T-helper 2 cell treated with Interferon-gamma antibody and Interleukin-4, amounts not matched to agents 5 μg/mL and 100 μg/mL, for 36 hours (primary cell): ENCODE measurements around the gene DCAF8L2.
"Not testable (repeated sequence)": the region's sequence is repeated elsewhere in the genome, so short reads cannot be mapped to it uniquely, and the experiment has no call there.

ENCODE experiments used
- DNase-seq: peaks from one replicate; pipeline ENCODE4 v3.0.0; 2021; ENCODE audit warnings: low spot score
- H3K27ac Mint-ChIP-seq: one replicate; pipeline ENCODE4 v1.8.0; 2021; ENCODE audit warnings: mild to moderate bottlenecking, mixed read lengths
- H3K27me3 Mint-ChIP-seq: one replicate; pipeline ENCODE4 v1.8.0; 2021; ENCODE audit warnings: low read depth, mixed read lengths
- H3K36me3 Mint-ChIP-seq: one replicate; pipeline ENCODE4 v1.8.0; 2021; ENCODE audit warnings: low read depth, mixed read lengths
- H3K4me1 Mint-ChIP-seq: one replicate; pipeline ENCODE4 v1.8.0; 2021; ENCODE audit warnings: low read depth, mixed read lengths
- H3K4me3 Mint-ChIP-seq: one replicate; pipeline ENCODE4 v1.8.0; 2022; ENCODE audit warnings: mild to moderate bottlenecking, moderate library complexity, mixed read lengths
- H3K9me3 Mint-ChIP-seq: one replicate; pipeline ENCODE4 v1.8.0; 2021; ENCODE audit warnings: mixed read lengths

The DCAF8L2 gene

GRCh38 chrX:27590044-27590443 is at the start of gene DCAF8L2:
Gene DCAF8L2, plus strand, starts transcription at chrX:27590344. Its CDS starts 156,552 bp downstream, at chrX:27746896.
- Mint-ChIP-seq H3K4me1 (no peaks in the 10 kb centered on the region), H3K9me3 (peaks cover 6% of the 10 kb centered on the region), H3K4me3 (no peak within 1 kb of the TSS), H3K36me3 (no peaks in the 10 kb centered on the region), H3K27ac (no peak within 1 kb of the TSS), H3K27me3 (no peaks in the 10 kb centered on the region)
- no peak for DNase-seq

DNA sequence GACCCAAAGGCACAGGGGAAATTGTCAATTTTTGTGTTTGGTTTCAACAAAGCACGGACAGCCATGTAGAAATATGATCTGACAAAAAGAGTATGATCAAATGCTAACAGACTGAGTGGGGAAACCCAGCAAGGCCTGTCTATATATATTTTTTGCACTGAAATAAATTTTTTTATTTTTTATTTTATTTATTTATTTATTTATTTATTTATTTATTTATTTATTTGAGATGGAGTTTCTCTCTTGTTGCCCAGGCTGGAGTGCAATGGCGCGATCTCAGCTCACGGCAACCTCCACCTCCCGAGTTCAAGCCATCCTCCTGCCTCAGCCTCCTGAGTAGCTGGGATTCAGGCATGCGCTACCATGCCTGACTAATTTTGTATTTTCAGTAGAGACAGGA is 49.0 kb upstream of the DCAF8L2 start:
- not testable (repeated sequence) for H3K4me3 Mint-ChIP-seq, H3K9me3 Mint-ChIP-seq, H3K27ac Mint-ChIP-seq, H3K27me3 Mint-ChIP-seq, H3K36me3 Mint-ChIP-seq, H3K4me1 Mint-ChIP-seq, DNase-seq

GRCh38 chrX:27548624-27549023 is 41.5 kb upstream of the DCAF8L2 start:
- Mint-ChIP-seq H3K9me3 (no peaks in the 10 kb centered on the region), H3K27me3 (no peaks in the 10 kb centered on the region), H3K4me3 (no peak overlapping the region), H3K36me3 (no peaks in the 10 kb centered on the region), H3K27ac (no peak overlapping the region), H3K4me1 (no peaks in the 10 kb centered on the region)
- DNase-seq = no peak

GRCh38 chrX:27549688-27550087 is 40.5 kb upstream of the DCAF8L2 start:
- Mint-ChIP-seq H3K4me3 (no peak overlapping the region), H3K9me3 (no peaks in the 10 kb centered on the region), H3K36me3 (no peaks in the 10 kb centered on the region), H3K4me1 (no peaks in the 10 kb centered on the region), H3K27me3 (no peaks in the 10 kb centered on the region), H3K27ac (no peak overlapping the region)
- no peak for DNase-seq

DNA sequence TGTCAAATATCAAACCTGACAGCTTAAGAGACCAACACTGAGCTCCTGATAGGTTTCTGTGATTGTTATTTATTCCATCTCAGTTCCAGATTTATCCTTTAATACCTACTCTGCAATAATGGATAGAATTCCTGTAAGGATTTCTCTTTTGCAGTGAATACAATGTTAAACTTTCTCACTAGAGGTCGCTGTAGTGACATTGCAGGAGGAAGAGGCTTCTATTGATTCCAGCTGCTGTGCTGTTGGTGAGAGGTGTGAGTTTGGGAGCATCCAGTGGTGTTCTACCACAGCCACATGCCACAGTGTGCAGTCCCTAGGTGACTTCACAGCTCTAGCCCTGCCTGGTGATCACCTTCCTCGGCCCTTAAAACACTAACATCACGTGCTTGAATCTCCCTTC is 34.6 kb upstream of the DCAF8L2 start:
- Mint-ChIP-seq H3K27ac (no peak overlapping the region), H3K36me3 (no peaks in the 10 kb centered on the region), H3K27me3 (no peaks in the 10 kb centered on the region), H3K4me3 (no peak overlapping the region), H3K9me3 (no peaks in the 10 kb centered on the region), H3K4me1 (no peaks in the 10 kb centered on the region)
- no peak for DNase-seq

- H3K9me3 Mint-ChIP-seq = no peaks in the 10 kb centered on the region
- DNase-seq = no peak
Observed at GRCh38 chrX:27565992-27566391, 24.2 kb upstream of the DCAF8L2 start.

GRCh38 chrX:27571164-27571563 is 19.0 kb upstream of the DCAF8L2 start:
- Mint-ChIP-seq H3K4me3 (no peak overlapping the region), H3K27ac (no peak overlapping the region), H3K27me3 (no peaks in the 10 kb centered on the region), H3K9me3 (no peaks in the 10 kb centered on the region), H3K36me3 (no peaks in the 10 kb centered on the region), H3K4me1 (no peaks in the 10 kb centered on the region)
- no peak for DNase-seq

More at GRCh38 chrX:27565992-27566391, 24.2 kb upstream of the DCAF8L2 start:
- H3K4me3 Mint-ChIP-seq = no peak overlapping the region
- no peaks in the 10 kb centered on the region for H3K4me1 Mint-ChIP-seq
- H3K27ac Mint-ChIP-seq = no peak overlapping the region
- no peaks in the 10 kb centered on the region for H3K36me3 Mint-ChIP-seq
- no peaks in the 10 kb centered on the region for H3K27me3 Mint-ChIP-seq

- no peak for DNase-seq
- Mint-ChIP-seq H3K36me3 (no peaks in the 10 kb centered on the region), H3K9me3 (no peaks in the 10 kb centered on the region), H3K4me1 (no peaks in the 10 kb centered on the region), H3K27ac (no peak overlapping the region), H3K4me3 (no peak overlapping the region), H3K27me3 (no peaks in the 10 kb centered on the region)
Observed at GRCh38 chrX:27575565-27575964, 14.6 kb upstream of the DCAF8L2 start.

- Mint-ChIP-seq H3K27ac (no peak overlapping the region), H3K4me3 (no peak overlapping the region), H3K4me1 (no peaks in the 10 kb centered on the region), H3K27me3 (no peaks in the 10 kb centered on the region), H3K9me3 (no peaks in the 10 kb centered on the region), H3K36me3 (no peaks in the 10 kb centered on the region)
- DNase-seq = no peak
Observed at GRCh38 chrX:27583976-27584375, 6.2 kb upstream of the DCAF8L2 start.

- Mint-ChIP-seq H3K4me3 (no peak overlapping the region), H3K27ac (no peak overlapping the region), H3K36me3 (no peaks in the 10 kb centered on the region), H3K27me3 (no peaks in the 10 kb centered on the region), H3K9me3 (peaks cover 7% of the 10 kb centered on the region), H3K4me1 (no peaks in the 10 kb centered on the region)
- no peak for DNase-seq
Observed at GRCh38 chrX:27591938-27592337, 1.8 kb downstream of the DCAF8L2 start.

- Mint-ChIP-seq H3K4me1 (no peaks in the 10 kb centered on the region), H3K9me3 (peaks cover 7% of the 10 kb centered on the region), H3K4me3 (no peak overlapping the region), H3K36me3 (no peaks in the 10 kb centered on the region), H3K27ac (no peak overlapping the region), H3K27me3 (no peaks in the 10 kb centered on the region)
- no peak for DNase-seq
Observed at GRCh38 chrX:27597508-27597907, 7.4 kb downstream of the DCAF8L2 start.

GRCh38 chrX:27598312-27598711 is 8.2 kb downstream of the DCAF8L2 start:
- Mint-ChIP-seq H3K27me3 (no peaks in the 10 kb centered on the region), H3K27ac (no peak overlapping the region), H3K9me3 (peaks cover 4% of the 10 kb centered on the region), H3K4me1 (no peaks in the 10 kb centered on the region), H3K36me3 (no peaks in the 10 kb centered on the region), H3K4me3 (no peak overlapping the region)
- DNase-seq = no peak

DNA sequence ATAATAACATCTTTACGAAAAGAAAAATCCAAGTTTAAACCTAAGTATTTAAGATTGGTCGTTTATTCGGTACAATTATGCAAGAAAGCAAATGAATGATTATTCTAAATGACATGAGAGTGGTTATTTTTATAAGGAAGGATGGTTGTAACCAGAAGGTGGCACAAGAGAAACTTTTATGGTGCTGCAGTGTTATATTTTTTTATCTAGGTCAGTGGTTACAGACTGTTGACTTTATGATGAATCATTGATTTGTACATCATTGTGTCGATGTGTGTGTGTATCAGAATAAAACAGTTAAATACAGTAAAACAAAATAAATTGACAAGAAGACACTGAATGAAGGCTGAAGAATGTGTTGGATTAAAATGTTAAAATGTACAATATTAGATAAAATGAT is 9.8 kb downstream of the DCAF8L2 start:
- H3K27me3 Mint-ChIP-seq = no peaks in the 10 kb centered on the region
- peaks cover 2% of the 10 kb centered on the region for H3K9me3 Mint-ChIP-seq
- H3K4me1 Mint-ChIP-seq = no peaks in the 10 kb centered on the region
- H3K27ac Mint-ChIP-seq = no peak overlapping the region
- no peak overlapping the region for H3K4me3 Mint-ChIP-seq
- DNase-seq = no peak
- no peaks in the 10 kb centered on the region for H3K36me3 Mint-ChIP-seq

DNA sequence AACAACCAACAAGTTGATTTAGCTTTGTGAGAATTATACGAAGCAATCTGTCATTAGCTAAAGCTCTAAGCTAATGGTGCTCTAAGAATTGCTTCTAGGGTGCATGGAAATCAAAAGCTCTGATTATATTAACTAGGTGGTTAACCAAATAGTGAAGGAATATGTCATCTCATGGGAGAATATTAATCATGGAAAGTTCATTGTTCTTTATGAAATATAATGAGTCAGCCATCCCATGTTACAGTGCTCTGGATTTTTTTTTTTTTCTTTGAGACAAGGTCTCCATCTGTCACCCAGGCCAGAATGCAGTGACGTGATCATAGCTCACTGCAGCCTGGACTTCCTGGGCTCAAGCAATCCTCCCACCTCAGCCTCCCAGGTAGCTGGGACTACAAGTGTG is 10.5 kb downstream of the DCAF8L2 start:
- no peaks in the 10 kb centered on the region for H3K36me3 Mint-ChIP-seq
- H3K4me1 Mint-ChIP-seq = no peaks in the 10 kb centered on the region
- no peaks in the 10 kb centered on the region for H3K27me3 Mint-ChIP-seq
- no peak for DNase-seq
- H3K4me3 Mint-ChIP-seq = no peak overlapping the region
- H3K9me3 Mint-ChIP-seq = no peaks in the 10 kb centered on the region
- H3K27ac Mint-ChIP-seq = no peak overlapping the region

GRCh38 chrX:27608671-27609070 is 18.5 kb downstream of the DCAF8L2 start:
- Mint-ChIP-seq H3K27me3 (no peaks in the 10 kb centered on the region), H3K36me3 (no peaks in the 10 kb centered on the region), H3K9me3 (peaks cover 5% of the 10 kb centered on the region), H3K4me3 (no peak overlapping the region), H3K4me1 (no peaks in the 10 kb centered on the region), H3K27ac (no peak overlapping the region)
- no peak for DNase-seq
